Right atrium auricular region (tissue), 2 donors: ENCODE measurements around the gene SPRR2E. TPM values are rescaled to one million over a fixed set of nuclear protein-coding genes. Genes with fewer than 3 reads are reported as not detected.
"Not testable (repeated sequence)": the region's sequence is repeated elsewhere in the genome, so short reads cannot be mapped to it uniquely, and the experiment has no call there.

Source experiments
- DNase-seq: peaks from one replicate; pipeline ENCODE4 v3.0.0-alpha.2; 2019; ENCODE audit warnings: low spot score
- H3K27ac ChIP-seq, 2 donors: fragments of 200-600 bp; sonication (generic); 1 replicate in 1 of 2; 2 replicates in 1 of 2; pipeline ENCODE4 v1.5.1; 2016 to 2019
- H3K27me3 ChIP-seq, 2 donors: fragments of 200-600 bp; sonication (generic); one replicate each; pipeline versions ENCODE4 v1.5.1 to v1.6.0; 2017 to 2019
- H3K36me3 ChIP-seq: fragments of 200-600 bp; sonication (generic); one replicate; pipeline ENCODE4 v1.5.1; 2016
- H3K4me1 ChIP-seq, 2 donors: fragments of 200-600 bp; sonication (generic); one replicate each; pipeline versions ENCODE4 v1.5.1 to v1.6.0; 2017 to 2019
- H3K4me3 ChIP-seq, 2 donors: fragments of 200-600 bp; sonication (generic); 1 replicate in 1 of 2; 2 replicates in 1 of 2; pipeline ENCODE4 v1.5.1; 2017 to 2019; ENCODE audit warnings: mild to moderate bottlenecking in 1 of 2, moderate library complexity in 1 of 2
- H3K9me3 ChIP-seq, 2 donors: fragments of 200-600 bp; sonication (generic); one replicate each; pipeline ENCODE4 v1.5.1; 2019
- CTCF ChIP-seq, 2 donors: fragments of 200-600 bp; sonication (generic); IDR thresholded peaks; one replicate each; pipeline ENCODE4 v1.5.1; 2019; ENCODE audit warnings: antibody characterized with exemption in 2 of 2
- total RNA-seq, 2 donors: library from RNA; depleted of rRNA; stranded (reverse); fragments of >200 nt; gene quantifications; one replicate each; pipeline ENCODE4 v1.1.0, GENCODE V29; 2016

SPRR2E gene
- not detected for total RNA-seq

GRCh38 chr1:153094426-153094825 lies at the start of gene SPRR2E:
Gene SPRR2E (minus strand): TSS chr1:153094526. CDS start chr1:153093751, 775 bp downstream.
- DNase-seq: no peak
- Histone ChIP-seq H3K9me3 (no peaks in the 10 kb centered on the region), H3K27ac (no peak within 1 kb of the TSS), H3K4me1 (no peaks in the 10 kb centered on the region), H3K36me3 (no peaks in the 10 kb centered on the region), H3K27me3 (no peaks in the 10 kb centered on the region), H3K4me3 (no peak within 1 kb of the TSS)
- no peak for TF ChIP-seq CTCF (IDR thresholded peaks at IDR 0.05)

- Histone ChIP-seq H3K4me1 (no peaks in the 10 kb centered on the region), H3K27me3 (no peaks in the 10 kb centered on the region), H3K4me3 (no peak overlapping the region), H3K27ac (no peak overlapping the region), H3K36me3 (no peaks in the 10 kb centered on the region), H3K9me3 (no peaks in the 10 kb centered on the region)
- no peak for DNase-seq
- TF ChIP-seq CTCF (IDR thresholded peaks at IDR 0.05): no peak
These were observed 47.1 kb upstream of the SPRR2E start for GRCh38 chr1:153141377-153141776.

- Histone ChIP-seq H3K36me3 (no peaks in the 10 kb centered on the region), H3K4me1 (no peaks in the 10 kb centered on the region), H3K9me3 (no peaks in the 10 kb centered on the region), H3K4me3 (no peak overlapping the region), H3K27ac (no peak overlapping the region), H3K27me3 (no peaks in the 10 kb centered on the region)
- TF ChIP-seq CTCF (IDR thresholded peaks at IDR 0.05): no peak
- no peak for DNase-seq
These were observed 46.2 kb upstream of the SPRR2E start for GRCh38 chr1:153140484-153140883.

GRCh38 chr1:153133743-153134142 lies 39.4 kb upstream of the SPRR2E start:
- Histone ChIP-seq H3K9me3 (no peaks in the 10 kb centered on the region), H3K4me1 (no peaks in the 10 kb centered on the region), H3K36me3 (no peaks in the 10 kb centered on the region), H3K27ac (no peak overlapping the region), H3K4me3 (no peak overlapping the region), H3K27me3 (no peaks in the 10 kb centered on the region)
- DNase-seq: no peak
- no peak for TF ChIP-seq CTCF (IDR thresholded peaks at IDR 0.05)

GRCh38 chr1:153133267-153133666 lies 38.9 kb upstream of the SPRR2E start:
- H3K27ac ChIP-seq: no peak overlapping the region
- no peak overlapping the region for H3K4me3 ChIP-seq
- H3K9me3 ChIP-seq: no peaks in the 10 kb centered on the region
- H3K36me3 ChIP-seq: no peaks in the 10 kb centered on the region
- H3K4me1 ChIP-seq: no peaks in the 10 kb centered on the region
- H3K27me3 ChIP-seq: no peaks in the 10 kb centered on the region
- no peak for DNase-seq
- TF ChIP-seq CTCF (IDR thresholded peaks at IDR 0.05): no peak

- H3K9me3 ChIP-seq: peaks cover 0 to 12% of the 10 kb centered on the region in 2 donors
- not testable (repeated sequence) for DNase-seq, H3K4me1 ChIP-seq, H3K36me3 ChIP-seq, H3K27me3 ChIP-seq, H3K27ac ChIP-seq, H3K4me3 ChIP-seq
These were observed 34.4 kb upstream of the SPRR2E start for GRCh38 chr1:153128688-153129087.
